HUES64 (cell line): Measurements from ENCODE around the gene UBE2D3. TPM values are rescaled to one million over a fixed set of nuclear protein-coding genes. Genes with fewer than 3 reads are reported as not detected.
"Not testable (repeated sequence)": the region's sequence is repeated elsewhere in the genome, so short reads cannot be mapped to it uniquely, and the experiment has no call there.

ENCODE experiments used
- H3K27ac ChIP-seq: 2 replicates; pipeline ENCODE4 v1.7.0; 2013; ENCODE audit warnings: low read depth, low read length, inconsistent platforms
- H3K27me3 ChIP-seq: 2 replicates; pipeline ENCODE4 v1.6.1; 2013; ENCODE audit warnings: mild to moderate bottlenecking, low read length; ENCODE audit not compliant: insufficient read depth
- H3K36me3 ChIP-seq: 2 replicates; pipeline ENCODE4 v1.6.1; 2013; ENCODE audit warnings: mild to moderate bottlenecking, low read length; ENCODE audit not compliant: insufficient read depth
- H3K4me1 ChIP-seq: 2 replicates; pipeline ENCODE4 v1.6.1; 2013; ENCODE audit warnings: mild to moderate bottlenecking, low read length, moderate library complexity; ENCODE audit not compliant: insufficient read depth
- H3K4me3 ChIP-seq: 2 replicates; pipeline ENCODE4 v1.5.1; 2013; ENCODE audit warnings: mild to moderate bottlenecking, low read length, moderate library complexity
- H3K9ac ChIP-seq: 2 replicates; pipeline ENCODE4 v1.6.1; 2013; ENCODE audit warnings: mild to moderate bottlenecking, low read depth, low read length
- H3K9me3 ChIP-seq: 2 replicates; pipeline ENCODE4 v1.6.1; 2013; ENCODE audit warnings: low read depth, low read length; ENCODE audit not compliant: insufficient read depth
- WGBS: fragments of 150-250, 120-280 bp; methylation state at CpG from one replicate; pipeline ENCODE4 v1.1.7; 2013; ENCODE audit warnings: missing lambda C conversion rate; 5-methylcytosine and 5-hydroxymethylcytosine counted together
- polyA plus RNA-seq, 2 experiments: library from polyadenylated mRNA; stranded (reverse); fragments of 50-300 nt; gene quantifications; one replicate each; pipeline ENCODE4 v1.2.3, GENCODE V29; 2013

UBE2D3 gene
- polyA plus RNA-seq (2013, experiment 1 of 2): 292 TPM
- polyA plus RNA-seq (2013, experiment 2 of 2): 349 TPM

- peak within 1 kb of the TSS; percentile 82 for H3K4me3 ChIP-seq
- peaks cover 48% of the 10 kb centered on the region for H3K4me1 ChIP-seq
- under 1% methylated on average over 73 of the region's 73 CpGs for WGBS
- H3K27ac ChIP-seq: peak within 1 kb of the TSS; percentile 100
- no peaks in the 10 kb centered on the region for H3K27me3 ChIP-seq
- no peaks in the 10 kb centered on the region for H3K9me3 ChIP-seq
- H3K9ac ChIP-seq: peak within 1 kb of the TSS; percentile 98
- peaks cover 30% of the 10 kb centered on the region for H3K36me3 ChIP-seq
Measured at GRCh38 chr4:102826890-102827673, at the start of gene UBE2D3. UBE2D3 (minus strand) TSS chr4:102827551; CDS start chr4:102826508, 1,043 bp downstream.

- H3K4me1 ChIP-seq: peaks cover 19% of the 10 kb centered on the region
- no peaks in the 10 kb centered on the region for H3K27me3 ChIP-seq
- H3K27ac ChIP-seq: no peak overlapping the region
- 100% methylated on average over 1 of the region's 2 CpGs for WGBS
- H3K9ac ChIP-seq: no peak overlapping the region
- peaks cover 36% of the 10 kb centered on the region for H3K36me3 ChIP-seq
- peaks cover 13% of the 10 kb centered on the region for H3K9me3 ChIP-seq
- H3K4me3 ChIP-seq: no peak overlapping the region
Measured at GRCh38 chr4:102871772-102872171, 44.4 kb upstream of the UBE2D3 start.

- Histone ChIP-seq H3K4me1 (peaks cover 21% of the 10 kb centered on the region), H3K27me3 (no peaks in the 10 kb centered on the region), H3K27ac (peak overlapping the region; percentile 97), H3K4me3 (peak overlapping the region; percentile 92), H3K9ac (peak overlapping the region; percentile 97), H3K36me3 (peaks cover 15% of the 10 kb centered on the region), H3K9me3 (no peaks in the 10 kb centered on the region)
- WGBS: 15% methylated on average over 13 of the region's 19 CpGs
Measured at GRCh38 chr4:102869569-102870197, 42.3 kb upstream of the UBE2D3 start.

- Histone ChIP-seq H3K36me3 (peaks cover 8% of the 10 kb centered on the region), H3K27me3 (no peaks in the 10 kb centered on the region), H3K9ac (peak within 1 kb of the TSS; percentile 97), H3K27ac (peak within 1 kb of the TSS; percentile 97), H3K9me3 (no peaks in the 10 kb centered on the region), H3K4me1 (peaks cover 21% of the 10 kb centered on the region), H3K4me3 (peak within 1 kb of the TSS; percentile 92)
- under 1% methylated on average over 71 of the region's 71 CpGs for WGBS
Measured at GRCh38 chr4:102868781-102869568, 41.6 kb upstream of the UBE2D3 start, which contains the start of gene CISD2. CISD2 (plus strand) TSS chr4:102868992; CDS start chr4:102869085, 93 bp downstream.

- H3K9me3 ChIP-seq: no peaks in the 10 kb centered on the region
- WGBS: 45% methylated on average over 23 of the region's 23 CpGs
- H3K9ac ChIP-seq: peak overlapping the region; percentile 97
- peak overlapping the region; percentile 92 for H3K4me3 ChIP-seq
- no peaks in the 10 kb centered on the region for H3K27me3 ChIP-seq
- H3K27ac ChIP-seq: peak overlapping the region; percentile 97
- H3K36me3 ChIP-seq: peaks cover 7% of the 10 kb centered on the region; the same call in 1 of the 2 replicates
- H3K4me1 ChIP-seq: peaks cover 21% of the 10 kb centered on the region
Measured at GRCh38 chr4:102868153-102868780, 40.9 kb upstream of the UBE2D3 start.

- 90% methylated on average over 11 of the region's 12 CpGs for WGBS
- Histone ChIP-seq H3K36me3 (no peaks in the 10 kb centered on the region), H3K9ac (peak overlapping the region; percentile 97), H3K4me1 (peaks cover 21% of the 10 kb centered on the region), H3K27ac (no peak overlapping the region; the same call in 1 of the 2 replicates), H3K4me3 (peak overlapping the region; percentile 92), H3K9me3 (no peaks in the 10 kb centered on the region), H3K27me3 (no peaks in the 10 kb centered on the region)
Measured at GRCh38 chr4:102867278-102868152, 40.2 kb upstream of the UBE2D3 start.

- H3K9me3 ChIP-seq, H3K27me3 ChIP-seq, H3K27ac ChIP-seq, H3K4me3 ChIP-seq, H3K9ac ChIP-seq, H3K36me3 ChIP-seq: not testable (repeated sequence)
- peaks cover 14% of the 10 kb centered on the region for H3K4me1 ChIP-seq
- WGBS: 94% methylated on average over 3 of the region's 5 CpGs
Measured at GRCh38 chr4:102865327-102865726, 38.0 kb upstream of the UBE2D3 start.

GRCh38 chr4:102862747-102863146 lies 35.4 kb upstream of the UBE2D3 start:
- peaks cover 5% of the 10 kb centered on the region; the same call in 1 of the 2 replicates for H3K9me3 ChIP-seq
- no peak overlapping the region for H3K9ac ChIP-seq
- H3K27me3 ChIP-seq: no peaks in the 10 kb centered on the region
- 95% methylated on average over 1 of the region's 1 CpG for WGBS
- H3K27ac ChIP-seq: no peak overlapping the region
- H3K36me3 ChIP-seq: no peaks in the 10 kb centered on the region
- peaks cover 10% of the 10 kb centered on the region for H3K4me1 ChIP-seq
- no peak overlapping the region for H3K4me3 ChIP-seq

GRCh38 chr4:102862016-102862415 lies 34.7 kb upstream of the UBE2D3 start:
- H3K27ac ChIP-seq: no peak overlapping the region
- no peaks in the 10 kb centered on the region for H3K36me3 ChIP-seq
- no peak overlapping the region for H3K9ac ChIP-seq
- no peaks in the 10 kb centered on the region for H3K27me3 ChIP-seq
- peaks cover 5% of the 10 kb centered on the region; the same call in 1 of the 2 replicates for H3K9me3 ChIP-seq
- H3K4me3 ChIP-seq: no peak overlapping the region
- H3K4me1 ChIP-seq: peaks cover 5% of the 10 kb centered on the region
- WGBS: no CpG with 5 or more reads among the region's 1 CpG
